ENCODE measurements around the gene TRPM1. TPM values are rescaled to one million over a fixed set of nuclear protein-coding genes. Genes with fewer than 3 reads are reported as not detected.

TRPM1 gene
- total and polyA plus RNA-seq, 2 experiments from 2014 or later = not detected

- H3K4me3 ChIP-seq = no peak overlapping the region
- no peaks in the 10 kb centered on the region for H3K36me3 ChIP-seq
- no peaks in the 10 kb centered on the region for H3K9me3 ChIP-seq (ENCODE audit: low read depth)
- DNase-seq (ENCODE audit: low read depth in 1 of 2, low spot score in 1 of 2) = no peak
- no peak for TF ChIP-seq CTCF (IDR thresholded peaks at IDR 0.05; ENCODE audit: low read depth, low read length)
- H3K27me3 ChIP-seq = no peaks in the 10 kb centered on the region
- H3K27ac ChIP-seq = no peak overlapping the region
- H3K4me1 ChIP-seq (ENCODE audit: low read depth) = no peaks in the 10 kb centered on the region
These were observed 15.2 kb downstream of the TRPM1 start for GRCh38 chr15:31086344-31086743.

- no peak overlapping the region for H3K4me3 ChIP-seq
- no peak for TF ChIP-seq CTCF (IDR thresholded peaks at IDR 0.05; ENCODE audit: low read depth, low read length)
- H3K36me3 ChIP-seq = no peaks in the 10 kb centered on the region
- H3K9me3 ChIP-seq (ENCODE audit: low read depth) = no peaks in the 10 kb centered on the region
- no peaks in the 10 kb centered on the region for H3K27me3 ChIP-seq
- no peaks in the 10 kb centered on the region for H3K4me1 ChIP-seq (ENCODE audit: low read depth)
- no peak overlapping the region for H3K27ac ChIP-seq
- DNase-seq (ENCODE audit: low read depth in 1 of 2, low spot score in 1 of 2) = no peak
These were observed 16.2 kb downstream of the TRPM1 start for GRCh38 chr15:31085359-31085758.

GRCh38 chr15:31084176-31084575 lies 17.3 kb downstream of the TRPM1 start:
- H3K27ac ChIP-seq = no peak overlapping the region
- H3K4me3 ChIP-seq = no peak overlapping the region
- H3K4me1 ChIP-seq (ENCODE audit: low read depth) = no peaks in the 10 kb centered on the region
- H3K27me3 ChIP-seq = no peaks in the 10 kb centered on the region
- no peak for TF ChIP-seq CTCF (IDR thresholded peaks at IDR 0.05; ENCODE audit: low read depth, low read length)
- DNase-seq (ENCODE audit: low read depth in 1 of 2, low spot score in 1 of 2) = no peak
- H3K9me3 ChIP-seq (ENCODE audit: low read depth) = no peaks in the 10 kb centered on the region
- H3K36me3 ChIP-seq = no peaks in the 10 kb centered on the region

GRCh38 chr15:31083370-31083780 lies 18.1 kb downstream of the TRPM1 start:
- Histone ChIP-seq H3K36me3 (no peaks in the 10 kb centered on the region), H3K27ac (no peak overlapping the region), H3K4me3 (no peak overlapping the region), H3K27me3 (no peaks in the 10 kb centered on the region), H3K9me3 (ENCODE audit: low read depth) (no peaks in the 10 kb centered on the region), H3K4me1 (ENCODE audit: low read depth) (no peaks in the 10 kb centered on the region)
- no peak for TF ChIP-seq CTCF (IDR thresholded peaks at IDR 0.05; ENCODE audit: low read depth, low read length)
- DNase-seq (ENCODE audit: low read depth in 1 of 2, low spot score in 1 of 2) = no peak

GRCh38 chr15:31082771-31083369 lies 18.7 kb downstream of the TRPM1 start:
- H3K4me3 ChIP-seq = no peak overlapping the region
- H3K27me3 ChIP-seq = no peaks in the 10 kb centered on the region
- H3K9me3 ChIP-seq (ENCODE audit: low read depth) = no peaks in the 10 kb centered on the region
- no peaks in the 10 kb centered on the region for H3K4me1 ChIP-seq (ENCODE audit: low read depth)
- H3K36me3 ChIP-seq = no peaks in the 10 kb centered on the region
- no peak overlapping the region for H3K27ac ChIP-seq
- TF ChIP-seq CTCF (IDR thresholded peaks at IDR 0.05; ENCODE audit: low read depth, low read length) = no peak
- no peak for DNase-seq (ENCODE audit: low read depth in 1 of 2, low spot score in 1 of 2)

All from cardiac muscle cell (in vitro differentiated cells and primary cell).